K562 (cell line): ENCODE results near the gene DGCR2. TPM values are rescaled to one million over a fixed set of nuclear protein-coding genes. Genes with fewer than 3 reads are reported as not detected.
A peak's percentile ranks its signal among the peaks of the same experiment; 100 is the strongest.

ENCODE experiments used
- C11orf30 ChIP-seq: fragments of 450-650 bp; IDR thresholded peaks from 2 replicates; pipeline ENCODE4 v1.6.1; 2016; ENCODE audit warnings: low read depth, mild to moderate bottlenecking
- E4F1 ChIP-seq: fragments of 250-450 bp; sonication (Bioruptor Pico); IDR thresholded peaks from 2 replicates; pipeline ENCODE4 v1.5.0; 2021; ENCODE audit warnings: mild to moderate bottlenecking, borderline replicate concordance
- FOXP4 ChIP-seq: sonication (generic); formaldehyde crosslinking; IDR thresholded peaks from 2 replicates; pipeline ENCODE4 v1.8.0; 2022; ENCODE audit warnings: mild to moderate bottlenecking, missing genetic modification reagents, borderline replicate concordance
- HNRNPL ChIP-seq: fragments of 200-400 bp; formaldehyde crosslinking; IDR thresholded peaks from 2 replicates; pipeline ENCODE4 v1.6.1; 2017; ENCODE audit warnings: low read depth, mild to moderate bottlenecking, low read length
- MYC ChIP-seq, 2 experiments: fragments of 250-450 bp in 1 of 2; sonication (Bioruptor Pico) in 1 of 2; IDR thresholded peaks; 2 replicates each; pipeline versions ENCODE4 v1.5.1 to v1.6.1; 2012 to 2021; ENCODE audit warnings: low read depth in 2 of 2, borderline replicate concordance in 1 of 2, improper control_type of control experiment in 1 of 2, low read length in 1 of 2, mild to moderate bottlenecking in 1 of 2, moderate library complexity in 1 of 2
- RERE ChIP-seq: sonication (generic); formaldehyde crosslinking; IDR thresholded peaks from 2 replicates; pipeline ENCODE4 v1.8.0; 2023; ENCODE audit warnings: missing genetic modification reagents, mild to moderate bottlenecking, borderline replicate concordance
- SETDB1 ChIP-seq: IDR thresholded peaks from one replicate; pipeline ENCODE4 v1.6.1; 2012; ENCODE audit warnings: low read length, control low read depth, inconsistent platforms
- TGIF2 ChIP-seq: sonication (generic); formaldehyde crosslinking; IDR thresholded peaks from 2 replicates; pipeline ENCODE4 v1.8.1; 2022; ENCODE audit warnings: mild to moderate bottlenecking, missing genetic modification reagents, moderate library complexity
- THAP12 ChIP-seq: fragments of 250-450 bp; sonication (Bioruptor Pico); IDR thresholded peaks from 2 replicates; pipeline ENCODE4 v1.9.0; 2021; ENCODE audit warnings: mild to moderate bottlenecking, inconsistent platforms
- YY1 ChIP-seq, 3 experiments: IDR thresholded peaks; 2 replicates each; pipeline ENCODE4 v1.6.1; 2011; ENCODE audit warnings: low read length in 2 of 3, mild to moderate bottlenecking in 2 of 3, moderate library complexity in 2 of 3, borderline replicate concordance in 1 of 3, control low read depth in 1 of 3, low read depth in 1 of 3; ENCODE audit not compliant: insufficient read depth in 3 of 3, insufficient replicate concordance in 2 of 3, control insufficient read depth in 1 of 3, insufficient read length in 1 of 3; ENCODE audit errors: extremely low read depth in 1 of 3
- polyA plus RNA-seq, 8 experiments: library from polyadenylated mRNA; depleted of rRNA in 4 of 8; stranded (reverse) in 5 of 8; unstranded in 3 of 8; fragments of >200 nt; fragmentation: Nextera tagmentation in 2 of 8; fragmentation: Illumina TruSeq in 1 of 8; extraction: Ambion mirVana in 2 of 8; extraction: Trizol in 1 of 8; gene quantifications; 2 replicates each; pipeline versions ENCODE4 v1.2.1 to v1.2.3, GENCODE V29; 2011 to 2014; ENCODE audit warnings: inconsistent platforms in 1 of 8, missing spikeins in 1 of 8
- total RNA-seq, 7 experiments: library from RNA; depleted of rRNA in 6 of 7; stranded (reverse); fragments of >200 nt in 6 of 7; fragmentation: Illumina TruSeq in 2 of 7; extraction: Trizol in 2 of 7; gene quantifications; 2 replicates each; pipeline versions ENCODE4 v1.2.1 to v1.2.3, GENCODE V29; 2011 to 2021; ENCODE audit warnings: low replicate concordance in 1 of 7

The DGCR2 gene
- total and polyA plus RNA-seq, 9 of the 15 experiments (the other 6 are each of a cell fraction or from before 2014, with no cell fraction given), result 0.69 to 101 (median 56.4) TPM

GRCh38 chr22:19169002-19169946, 47.1 kb upstream of the DGCR2 start (continued):
- no peak for TF ChIP-seq RERE (CRISPR knock-in tag)
- TF ChIP-seq TGIF2, result no peak
- no peak for TF ChIP-seq HNRNPL
- no peak for TF ChIP-seq E4F1
- TF ChIP-seq C11orf30, result no peak
- TF ChIP-seq THAP12 (CRISPR knock-in tag), result peak; percentile 8; the same call in 1 of the 2 replicates
- peak; percentile 7 for TF ChIP-seq SETDB1
- no peak for TF ChIP-seq FOXP4 (CRISPR knock-in tag)
- peak; percentile 4 for TF ChIP-seq MYC (IDR thresholded peaks at IDR 0.05; ENCODE audit: low read depth, low read length)
- TF ChIP-seq MYC (CRISPR knock-in tag; IDR thresholded peaks at IDR 0.05; ENCODE audit: borderline replicate concordance, low read depth), result no peak; the same call in 1 of the 2 replicates
- TF ChIP-seq YY1 (IDR thresholded peaks at IDR 0.05; ENCODE audit: borderline replicate concordance in 1 of 3, control insufficient read depth in 1 of 3, extremely low read depth in 1 of 3, insufficient read depth in 3 of 3, insufficient read length in 1 of 3, insufficient replicate concordance in 2 of 3, low read depth in 1 of 3, low read length in 2 of 3), result peak in 1 of 3 experiments; percentile 46
